Left lobe of liver (tissue), 2 donors: Measurements from ENCODE around the gene LHB. TPM values are rescaled to one million over a fixed set of nuclear protein-coding genes. Genes with fewer than 3 reads are reported as not detected.

Source experiments
- ATAC-seq: fragments of 200-7000 bp; cut with Tn5 transposase; one replicate; pipeline ENCODE4 v1.9.1; 2020; ENCODE audit warnings: mild to moderate bottlenecking, moderate library complexity
- DNase-seq: peaks from one replicate; pipeline ENCODE4 v3.0.0-alpha.2; 2020; ENCODE audit warnings: low spot score
- total RNA-seq: library from RNA; stranded (reverse); gene quantifications from one replicate; pipeline ENCODE4 v1.2.1, GENCODE V29; 2021
- donor health status: DM: no; HTN: no; CAD: no; lungs with moderate emphysema.
- donor health status: DM: no; HTN: yes; CAD: no.

LHB gene
- total RNA-seq, 1 donor from 2014 or later: not detected

DNA sequence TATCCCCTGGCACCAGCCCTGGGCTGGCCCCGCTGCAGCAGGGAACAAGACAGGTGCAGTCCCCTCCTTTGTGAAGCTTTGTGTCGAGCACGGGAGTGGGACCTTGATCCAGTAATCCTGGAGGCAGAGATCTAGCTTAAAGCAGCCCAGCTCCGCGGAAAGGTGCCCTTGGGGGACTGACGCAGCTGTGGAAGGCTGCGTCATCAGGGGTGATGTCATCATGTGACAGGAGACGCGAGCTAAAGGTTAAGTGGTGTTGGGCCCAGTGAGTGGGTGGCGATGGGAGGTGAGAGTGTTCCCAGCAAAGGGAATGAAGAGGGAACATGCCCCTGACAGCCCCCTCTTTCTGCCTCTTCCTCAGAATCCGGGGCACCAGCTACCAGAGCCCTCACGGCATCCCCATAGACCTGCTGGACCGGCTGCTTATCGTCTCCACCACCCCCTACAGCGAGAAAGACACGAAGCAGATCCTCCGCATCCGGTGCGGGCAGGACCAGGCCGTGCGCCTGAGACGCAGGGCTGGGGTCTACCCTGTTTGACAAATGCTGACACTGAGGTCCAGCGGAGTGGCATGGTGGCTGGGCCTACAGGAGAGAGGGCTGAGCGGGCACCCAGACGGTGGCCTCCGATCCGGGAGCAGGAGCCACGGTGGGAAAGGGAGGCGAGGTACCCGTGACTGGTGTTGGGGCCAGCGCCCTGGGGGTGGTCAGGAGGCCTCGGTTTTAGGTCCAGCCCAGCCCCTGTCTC lies 2.6 kb downstream of the LHB start:
- no peak for DNase-seq

DNA sequence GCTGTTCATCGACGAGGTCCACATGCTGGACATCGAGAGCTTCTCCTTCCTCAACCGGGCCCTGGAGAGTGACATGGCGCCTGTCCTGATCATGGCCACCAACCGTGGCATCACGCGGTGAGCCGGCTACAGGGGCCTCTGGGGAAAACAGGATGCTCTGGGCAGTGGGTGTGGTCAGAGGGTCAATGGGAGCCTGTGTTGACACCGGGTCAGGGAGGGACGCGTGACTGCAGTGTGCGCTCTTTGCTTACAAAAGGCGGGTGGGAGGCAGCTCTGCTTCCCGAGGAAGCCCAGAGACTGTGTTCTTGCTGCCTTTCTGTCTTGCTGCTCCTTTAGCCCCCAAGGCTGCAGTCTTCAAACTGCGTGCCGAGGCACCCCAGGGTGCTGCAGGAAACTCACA lies 5.7 kb downstream of the LHB start:
- DNase-seq: no peak
- no peak for ATAC-seq

More for the DNA sequence above, 2.6 kb downstream of the LHB start:
- no peak for ATAC-seq

- no peak for ATAC-seq
Observed at GRCh38 chr19:49010453-49010852, 6.4 kb downstream of the LHB start.

GRCh38 chr19:49009828-49010227 lies 7.1 kb downstream of the LHB start:
- ATAC-seq: no peak
- no peak for DNase-seq

More at GRCh38 chr19:49010453-49010852, 6.4 kb downstream of the LHB start:
- DNase-seq: no peak

DNA sequence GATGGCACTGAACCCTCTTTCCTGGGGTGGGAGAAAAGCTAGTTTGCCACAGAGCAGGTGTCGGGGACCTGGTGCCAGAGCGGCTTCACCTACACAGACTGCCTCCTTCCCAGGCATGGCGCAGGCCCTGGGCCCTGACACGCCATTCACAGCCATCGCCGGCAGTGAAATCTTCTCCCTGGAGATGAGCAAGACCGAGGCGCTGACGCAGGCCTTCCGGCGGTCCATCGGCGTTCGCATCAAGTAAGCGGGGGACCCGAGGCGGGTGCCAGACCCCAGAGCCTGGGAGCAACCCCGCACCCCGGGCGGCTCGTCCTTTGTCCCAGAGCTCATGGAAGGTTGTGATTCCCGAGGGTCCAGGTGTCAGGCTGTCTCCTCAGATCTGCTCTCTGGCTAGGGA lies 10.0 kb downstream of the LHB start:
- DNase-seq (no peak), ATAC-seq (no peak)

- DNase-seq (no peak), ATAC-seq (no peak)
Observed at GRCh38 chr19:49004964-49005614, 11.8 kb downstream of the LHB start.

DNA sequence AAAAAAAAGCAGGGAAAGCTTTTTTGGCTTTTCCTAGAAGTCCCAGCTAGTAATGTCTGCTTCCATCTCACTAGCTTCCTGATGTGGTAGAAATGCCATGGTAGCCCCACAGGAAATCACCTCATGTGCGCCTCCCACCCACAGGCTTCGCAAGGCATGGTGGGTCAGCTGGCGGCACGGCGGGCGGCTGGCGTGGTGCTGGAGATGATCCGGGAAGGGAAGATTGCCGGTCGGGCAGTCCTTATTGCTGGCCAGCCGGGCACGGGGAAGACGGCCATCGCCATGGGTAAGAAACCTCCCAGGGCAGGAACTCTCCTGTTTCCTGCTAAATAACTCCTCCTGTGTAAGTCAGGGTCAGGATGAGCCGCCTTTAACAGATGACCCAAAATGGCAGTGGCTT lies 12.8 kb downstream of the LHB start:
- DNase-seq (no peak), ATAC-seq (no peak)

DNA sequence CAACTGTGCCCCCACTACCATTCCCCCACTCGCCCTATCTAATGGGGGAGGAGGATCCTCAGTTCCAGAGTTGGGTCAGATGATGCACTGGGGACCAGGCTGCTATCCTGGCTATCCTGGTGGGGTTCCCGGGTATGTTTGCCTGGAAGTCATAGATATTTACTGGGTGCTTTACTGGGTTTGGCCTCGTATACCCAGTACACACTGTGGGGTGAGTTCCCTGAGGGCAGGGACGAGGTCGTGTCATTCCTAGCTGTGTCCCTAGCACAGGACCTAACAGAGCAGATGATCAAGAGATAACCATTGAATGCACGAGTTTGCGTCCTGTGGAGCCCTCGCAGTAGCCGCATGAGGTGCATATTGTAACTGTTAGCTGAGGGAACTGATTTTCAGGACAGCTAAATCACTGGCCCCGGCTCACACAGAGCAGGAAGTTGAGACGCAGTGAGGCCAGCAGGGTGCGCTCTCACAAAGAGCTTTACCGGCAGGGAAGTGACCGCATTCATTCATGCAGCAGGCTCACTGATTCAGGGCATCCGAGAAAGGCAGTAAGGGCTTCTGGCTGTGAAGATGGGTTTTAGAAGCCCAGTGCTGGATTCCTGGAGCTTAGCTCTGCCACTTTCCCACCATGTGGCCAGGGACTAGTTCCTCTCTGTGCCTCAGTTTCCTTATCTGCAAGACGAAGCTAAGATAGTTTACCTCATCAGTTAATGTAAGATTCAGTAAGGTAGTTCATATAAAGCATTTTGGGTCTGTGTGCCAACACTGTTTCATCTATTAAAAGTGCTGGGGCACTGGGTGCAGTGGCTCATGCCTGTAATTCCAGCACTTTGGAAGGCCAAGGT lies 17.2 kb downstream of the LHB start:
- ATAC-seq: peak; percentile 66
- no peak for DNase-seq

- DNase-seq: no peak
- ATAC-seq: no peak
Observed at GRCh38 chr19:48997972-48998371, 18.9 kb downstream of the LHB start.

GRCh38 chr19:48994035-48994386 lies 22.9 kb downstream of the LHB start:
- no peak for ATAC-seq
- no peak for DNase-seq

GRCh38 chr19:48993175-48994034 lies 23.5 kb downstream of the LHB start, which contains the start of the genes GYS1 and RUVBL2:
Gene GYS1 (minus strand): TSS chr19:48993309. CDS start chr19:48993112, 197 bp downstream.
Gene RUVBL2 (plus strand): TSS chr19:48993887. CDS start chr19:48993912, 25 bp downstream.
- DNase-seq (peak; percentile 99), ATAC-seq (peak; percentile 89)

DNA sequence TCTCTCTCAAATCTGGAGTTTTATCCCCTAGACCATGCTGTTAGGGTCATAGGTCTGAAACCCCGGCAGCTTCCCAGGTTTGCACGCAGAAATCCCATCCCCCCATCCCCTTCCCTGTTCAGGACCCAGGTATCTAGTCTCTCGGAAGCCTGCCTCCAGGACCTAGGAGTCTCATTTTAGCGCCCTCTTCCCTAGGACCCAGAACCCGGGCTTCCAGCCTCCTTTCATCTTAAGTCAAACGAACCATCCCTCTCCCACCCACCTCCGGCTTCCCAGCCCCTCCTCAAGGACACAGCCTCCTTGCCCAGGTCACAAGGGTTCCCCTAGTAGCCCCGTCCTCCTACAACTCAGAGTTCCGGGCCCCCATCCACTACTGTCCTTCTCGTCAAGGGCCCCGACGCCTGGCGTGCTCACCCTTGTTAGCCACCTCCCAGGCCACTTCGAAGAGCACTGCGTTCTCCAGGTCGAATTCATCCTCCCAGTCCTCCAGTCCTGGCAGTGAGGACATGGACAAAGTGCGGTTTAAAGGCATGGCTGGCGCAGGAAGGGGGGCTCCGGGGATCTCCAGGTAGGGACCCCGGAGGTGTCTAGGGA lies 24.2 kb downstream of the LHB start:
- ATAC-seq (peak; percentile 1), DNase-seq (peak; percentile 52)

GRCh38 chr19:48991873-48992580 lies 24.9 kb downstream of the LHB start:
- peak; percentile 58 for DNase-seq
- peak; percentile 19 for ATAC-seq

- DNase-seq: no peak
- ATAC-seq: no peak
Observed at GRCh38 chr19:48991011-48991609, 25.8 kb downstream of the LHB start.

GRCh38 chr19:48990400-48990799 lies 26.5 kb downstream of the LHB start:
- ATAC-seq: no peak

DNA sequence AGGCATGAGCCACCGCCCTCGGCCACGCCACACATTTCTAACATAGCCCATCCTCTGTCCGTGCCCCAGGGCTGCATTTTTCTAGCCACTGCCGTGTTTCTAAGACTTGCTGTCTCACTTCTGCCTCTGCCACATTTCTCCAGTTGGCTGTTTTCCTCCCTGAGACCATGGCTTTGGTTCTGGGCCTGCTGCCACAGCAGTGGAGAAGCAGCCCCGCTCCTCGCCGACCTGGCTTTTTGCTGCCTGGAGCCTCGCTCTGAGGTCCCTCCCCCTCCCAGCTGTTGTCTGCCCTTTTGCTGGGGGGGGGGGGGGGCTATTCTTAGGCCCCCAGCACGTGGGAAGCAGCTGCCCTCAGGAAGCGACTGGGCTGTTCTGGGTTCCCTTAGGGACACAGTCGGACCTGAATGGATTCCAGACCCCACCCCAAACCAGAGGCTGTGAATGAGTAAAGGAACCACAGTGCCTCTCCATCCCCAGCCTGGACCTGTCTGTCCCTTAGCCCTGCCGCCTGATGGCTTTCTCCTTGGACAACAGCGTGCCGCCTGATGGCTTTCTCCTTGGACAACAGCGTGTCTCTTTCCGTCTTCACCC lies 27.1 kb downstream of the LHB start:
- ATAC-seq: no peak
- DNase-seq: no peak

More at GRCh38 chr19:48990400-48990799, 26.5 kb downstream of the LHB start:
- DNase-seq: no peak

DNA sequence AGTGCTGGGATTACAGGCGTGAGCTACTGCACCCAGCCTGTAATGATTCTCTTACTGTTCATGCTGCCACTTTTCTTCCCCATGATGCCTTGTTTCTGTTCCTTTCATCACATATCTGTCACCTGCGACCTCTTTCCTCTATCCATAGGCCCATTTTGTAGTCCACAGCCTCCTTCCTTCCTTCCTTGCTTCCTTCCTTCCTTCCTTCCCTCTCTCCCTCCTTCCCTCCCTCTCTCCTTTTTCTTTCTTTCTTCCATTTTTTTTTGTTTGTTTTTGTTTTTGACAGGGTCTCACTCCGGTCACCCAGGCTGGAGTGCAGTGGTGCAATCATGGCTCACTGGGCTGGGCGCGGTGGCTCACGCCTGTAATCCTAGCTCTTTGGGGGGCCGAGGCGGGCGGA lies 28.0 kb downstream of the LHB start:
- DNase-seq (no peak), ATAC-seq (no peak)

- DNase-seq: no peak
- no peak for ATAC-seq
Observed at GRCh38 chr19:48988286-48988685, 28.6 kb downstream of the LHB start.

DNA sequence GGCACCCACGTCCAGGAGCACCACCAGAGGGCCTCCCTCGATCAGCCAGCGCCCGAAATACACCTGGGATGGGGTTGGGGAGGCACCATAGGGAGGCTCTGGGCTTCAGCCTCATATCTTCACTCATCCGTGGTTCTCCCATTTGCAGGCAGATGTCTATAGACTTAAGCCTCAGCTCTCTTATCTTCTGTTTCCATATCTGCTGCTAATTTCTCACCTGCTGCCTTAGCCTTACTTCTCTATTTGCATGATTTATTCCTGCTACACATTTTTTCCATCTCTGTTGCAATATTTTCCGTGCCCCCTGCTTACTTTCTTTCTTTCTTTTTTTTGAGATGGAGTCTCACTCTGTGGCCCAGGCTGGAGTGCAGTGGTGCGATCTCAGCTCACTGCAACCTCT lies 29.6 kb downstream of the LHB start:
- ATAC-seq (no peak), DNase-seq (no peak)
